Endothelial cell of umbilical vein (primary cell): ENCODE results near the gene VAV3.

Experiments
- CTCF ChIP-seq, 2 donors: IDR thresholded peaks; 1 replicate in 1 of 2; 2 replicates in 1 of 2; pipeline ENCODE4 v1.5.1; 2011; ENCODE audit warnings: low read length in 2 of 2, mild to moderate bottlenecking in 2 of 2, moderate library complexity in 2 of 2, control low read depth in 1 of 2, inconsistent platforms in 1 of 2, low read depth in 1 of 2; ENCODE audit not compliant: insufficient read depth in 1 of 2; ENCODE audit errors: extremely low read depth in 1 of 2
- EZH2 ChIP-seq: IDR thresholded peaks from 2 replicates; pipeline ENCODE4 v1.6.1; 2012; ENCODE audit warnings: borderline replicate concordance, low read depth, mild to moderate bottlenecking, moderate library complexity, low read length, inconsistent platforms; ENCODE audit not compliant: severe bottlenecking
- MYC ChIP-seq: IDR thresholded peaks from one replicate; pipeline ENCODE4 v1.6.1; 2011; ENCODE audit warnings: mild to moderate bottlenecking, low read depth, low read length
- POLR2A ChIP-seq: IDR thresholded peaks from 2 replicates; pipeline ENCODE4 v1.6.1; 2012; ENCODE audit warnings: low read depth, mild to moderate bottlenecking, control low read depth, low read length

- TF ChIP-seq CTCF (IDR thresholded peaks at IDR 0.05; ENCODE audit: extremely low read depth in 1 of 2, insufficient read depth in 1 of 2, low read depth in 1 of 2, low read length in 2 of 2) (no peak), EZH2 (no peak), MYC (no peak), POLR2A (no peak)
Observed at GRCh38 chr1:107525961-107526360, 439.0 kb downstream of the VAV3 start.
